AG10803 (cell line): ENCODE data around the gene NR2C2.
A peak's percentile ranks its signal among the peaks of the same experiment; 100 is the strongest.

Experiments
- DNase-seq: peaks from one replicate; pipeline ENCODE4 v3.0.0; 2010; ENCODE audit warnings: low read depth
- H3K4me3 ChIP-seq: 2 replicates; pipeline ENCODE4 v1.5.1; 2011; ENCODE audit warnings: mild to moderate bottlenecking, low read length, control low read depth
- CTCF ChIP-seq: conservative IDR thresholded peaks from 2 replicates; pipeline ENCODE4 v1.5.1; 2011; ENCODE audit warnings: mild to moderate bottlenecking, low read length, control low read depth, inconsistent platforms

The NR2C2 gene

GRCh38 chr3:14962762-14963161 lies 15.4 kb downstream of the NR2C2 start:
- TF ChIP-seq CTCF, result no peak
- H3K4me3 ChIP-seq, result no peak overlapping the region
- peak; percentile 6 for DNase-seq

DNA sequence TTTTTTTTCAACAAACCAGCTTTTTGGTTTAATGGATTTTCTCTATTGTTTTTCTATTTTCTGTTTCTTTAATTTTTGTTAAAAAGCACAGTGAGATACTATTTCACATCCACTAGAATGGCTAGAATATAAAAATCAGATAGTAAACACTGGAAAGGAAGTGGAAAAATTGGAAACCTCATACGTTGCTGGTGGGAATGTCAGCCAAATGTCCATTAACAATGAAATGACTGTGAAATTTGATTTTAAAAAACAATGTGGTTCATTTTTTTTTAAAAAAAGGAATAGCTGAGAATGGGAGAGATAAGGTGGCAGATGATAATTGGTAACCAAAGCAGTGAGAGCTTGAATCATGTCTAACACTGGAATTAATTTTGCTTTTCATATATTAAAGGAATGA lies 19.9 kb downstream of the NR2C2 start:
- no peak for TF ChIP-seq CTCF
- DNase-seq, result no peak
- H3K4me3 ChIP-seq, result no peak overlapping the region

GRCh38 chr3:14969671-14970070 lies 22.3 kb downstream of the NR2C2 start:
- no peak overlapping the region for H3K4me3 ChIP-seq
- DNase-seq, result no peak
- no peak for TF ChIP-seq CTCF

DNA sequence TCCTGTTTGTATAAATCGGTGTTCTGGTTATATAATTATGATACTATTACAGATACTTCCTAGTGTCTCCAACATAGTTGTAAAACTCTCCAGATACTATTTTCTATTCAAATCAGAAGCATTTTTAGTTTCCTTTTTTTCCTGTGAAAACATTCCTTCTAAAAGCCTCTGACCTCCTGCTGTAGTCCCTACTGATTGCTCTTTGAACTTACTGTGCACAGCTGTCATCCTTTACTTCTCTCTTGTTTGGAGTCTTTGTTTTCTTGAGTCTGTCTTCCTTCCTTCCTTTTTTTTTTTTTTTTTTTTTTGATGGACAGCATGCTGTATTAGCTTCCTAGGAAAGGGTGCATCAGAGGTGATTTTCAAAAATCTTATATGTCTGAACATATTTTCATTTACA lies 28.9 kb downstream of the NR2C2 start:
- H3K4me3 ChIP-seq, result no peak overlapping the region
- no peak for DNase-seq
- no peak for TF ChIP-seq CTCF

DNA sequence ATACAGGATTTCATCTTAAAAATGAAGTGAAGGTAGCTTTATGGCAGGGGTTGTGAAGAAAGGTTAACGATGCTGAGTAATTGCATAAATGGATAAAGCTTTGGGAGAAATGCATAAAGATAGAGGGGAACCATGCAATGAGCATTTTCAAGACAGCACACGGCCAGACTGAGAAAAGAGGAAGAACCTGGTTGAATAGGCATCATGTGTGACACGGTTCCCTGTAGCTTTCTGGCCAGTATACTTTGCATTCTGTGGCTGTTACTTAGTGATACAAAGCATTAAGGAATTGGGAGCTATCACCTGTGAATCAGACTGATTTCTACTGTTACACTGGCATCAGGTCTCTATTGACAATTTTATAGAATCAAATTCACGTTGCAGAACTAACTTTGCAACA lies 33.3 kb downstream of the NR2C2 start:
- TF ChIP-seq CTCF, result no peak
- H3K4me3 ChIP-seq, result no peak overlapping the region
- DNase-seq, result no peak

- TF ChIP-seq CTCF, result no peak
- H3K4me3 ChIP-seq, result no peak overlapping the region
- no peak for DNase-seq
Observed at GRCh38 chr3:14984581-14985113, 37.3 kb downstream of the NR2C2 start.

- no peak overlapping the region for H3K4me3 ChIP-seq
- no peak for DNase-seq
- TF ChIP-seq CTCF, result no peak
Observed at GRCh38 chr3:14988988-14989394, 41.6 kb downstream of the NR2C2 start.
